NT2/D1 (cell line): ENCODE results near the gene SMARCC2.

Experiments used
- DNase-seq: peaks from one replicate; pipeline ENCODE4 v3.0.0-alpha.2; 2011; ENCODE audit warnings: low read depth, low spot score
- H3K27me3 ChIP-seq: 2 replicates; pipeline ENCODE4 v1.6.0; 2011; ENCODE audit warnings: mild to moderate bottlenecking; ENCODE audit not compliant: insufficient read length, insufficient read depth
- H3K36me3 ChIP-seq: 2 replicates; pipeline ENCODE4 v1.6.1; 2011; ENCODE audit warnings: mild to moderate bottlenecking, low read length, mixed read lengths; ENCODE audit not compliant: insufficient read depth, insufficient read length
- H3K4me1 ChIP-seq: 2 replicates; pipeline ENCODE4 v1.5.1; 2011; ENCODE audit not compliant: insufficient read depth, insufficient read length
- H3K4me3 ChIP-seq: 2 replicates; pipeline ENCODE4 v1.5.1; 2011; ENCODE audit warnings: low read depth; ENCODE audit not compliant: insufficient read length
- H3K9ac ChIP-seq: 2 replicates; pipeline ENCODE4 v1.6.0; 2011; ENCODE audit warnings: low read depth; ENCODE audit not compliant: insufficient read length
- H3K9me3 ChIP-seq: 2 replicates; pipeline ENCODE4 v1.5.1; 2011; ENCODE audit warnings: mild to moderate bottlenecking, low read length; ENCODE audit not compliant: insufficient read depth
- SUZ12 ChIP-seq: IDR thresholded peaks from 2 replicates; pipeline ENCODE4 v1.6.1; 2011; ENCODE audit not compliant: insufficient read length, insufficient read depth; ENCODE audit errors: extremely low read depth
- YY1 ChIP-seq: IDR thresholded peaks from 2 replicates; pipeline ENCODE4 v1.6.1; 2011; ENCODE audit not compliant: insufficient read length, insufficient read depth
- ZNF274 ChIP-seq: IDR thresholded peaks from 2 replicates; pipeline ENCODE4 v1.6.1; 2011; ENCODE audit warnings: mild to moderate bottlenecking, low read depth, low read length

The SMARCC2 gene

GRCh38 chr12:56152756-56153677, 36.3 kb downstream of the SMARCC2 start:
- no peaks in the 10 kb centered on the region for H3K27me3 ChIP-seq
- peak overlapping the region; percentile 85 for H3K9ac ChIP-seq
- DNase-seq, result no peak
- peaks cover 5% of the 10 kb centered on the region for H3K4me1 ChIP-seq
- TF ChIP-seq SUZ12 (no peak), ZNF274 (no peak), YY1 (no peak)
- H3K36me3 ChIP-seq, result peaks cover 22% of the 10 kb centered on the region
- H3K9me3 ChIP-seq, result no peaks in the 10 kb centered on the region
- peak overlapping the region; percentile 56 for H3K4me3 ChIP-seq

DNA sequence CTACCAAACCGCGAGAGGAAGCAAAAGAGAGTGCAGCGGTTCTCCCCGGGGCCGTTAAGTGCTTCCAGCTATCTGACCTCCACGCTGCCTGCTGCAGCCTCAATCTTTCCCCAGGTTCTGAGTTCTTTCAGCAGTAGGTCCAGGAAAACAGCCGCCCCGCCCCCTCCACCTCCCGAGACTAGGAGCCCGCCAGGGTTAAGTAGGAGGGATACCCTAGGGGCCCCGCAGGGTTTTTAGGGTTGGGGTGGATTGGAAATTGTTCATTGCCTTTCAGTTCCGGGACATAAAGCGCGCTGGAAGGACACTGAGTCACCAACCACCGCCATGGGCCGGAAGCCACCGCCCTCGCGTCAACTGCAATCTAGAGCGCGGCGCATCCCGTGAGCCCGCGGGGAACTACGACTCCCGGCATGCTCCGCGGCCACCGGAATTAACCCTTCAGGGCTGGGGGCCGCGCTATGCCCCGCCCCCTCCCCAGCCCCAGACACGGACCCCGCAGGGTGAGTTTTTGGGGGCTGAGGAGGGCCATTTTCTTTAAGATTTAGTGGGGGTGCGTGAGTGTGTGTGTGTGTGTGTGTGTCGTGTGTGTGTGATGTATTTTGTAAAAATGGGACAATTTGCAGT, 37.0 kb downstream of the SMARCC2 start, which contains the start of gene MYL6B:
TSS of gene MYL6B (plus strand) at position 456 of the 624 bp plus-strand sequence. CDS start 1,332 bp downstream, outside the sequence.
- H3K9me3 ChIP-seq, result no peaks in the 10 kb centered on the region
- H3K9ac ChIP-seq, result peak within 1 kb of the TSS; percentile 85
- TF ChIP-seq ZNF274 (no peak), SUZ12 (no peak), YY1 (peak; percentile 44)
- peak within 1 kb of the TSS; percentile 56 for H3K4me3 ChIP-seq
- H3K4me1 ChIP-seq, result peaks cover 5% of the 10 kb centered on the region
- DNase-seq, result peak; percentile 89
- peaks cover 22% of the 10 kb centered on the region for H3K36me3 ChIP-seq
- no peaks in the 10 kb centered on the region for H3K27me3 ChIP-seq

DNA sequence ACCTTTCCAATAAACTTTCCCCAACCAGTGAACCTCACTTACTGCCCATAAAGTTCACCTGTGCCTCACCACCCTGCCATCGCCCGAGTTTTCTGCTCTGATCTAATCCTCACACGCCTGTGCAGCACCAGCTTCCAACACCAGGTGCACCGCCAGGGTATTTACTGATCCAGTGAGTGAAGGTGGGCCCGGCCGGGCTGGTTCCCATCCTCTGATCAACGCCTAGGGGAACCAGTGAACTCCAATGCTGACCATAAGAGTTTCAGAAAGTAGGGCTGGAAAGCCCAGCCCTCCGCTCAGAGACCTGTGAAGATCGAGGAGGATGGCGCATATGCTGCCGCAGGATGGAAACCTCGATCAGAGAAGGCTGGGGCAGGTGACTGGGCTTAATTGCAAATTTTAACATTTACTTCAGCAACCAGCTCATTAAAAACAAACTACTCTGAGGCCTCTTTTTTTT, 37.6 kb downstream of the SMARCC2 start:
- TF ChIP-seq ZNF274, result no peak
- no peak for TF ChIP-seq YY1
- TF ChIP-seq SUZ12, result no peak
- peak; percentile 58 for DNase-seq
- peak overlapping the region; percentile 85 for H3K9ac ChIP-seq
- no peaks in the 10 kb centered on the region for H3K9me3 ChIP-seq
- H3K27me3 ChIP-seq, result no peaks in the 10 kb centered on the region
- peaks cover 22% of the 10 kb centered on the region for H3K36me3 ChIP-seq
- peaks cover 5% of the 10 kb centered on the region for H3K4me1 ChIP-seq
- peak overlapping the region; percentile 56 for H3K4me3 ChIP-seq

- Histone ChIP-seq H3K9me3 (no peaks in the 10 kb centered on the region), H3K36me3 (peaks cover 17% of the 10 kb centered on the region), H3K4me3 (no peak overlapping the region), H3K9ac (no peak overlapping the region), H3K27me3 (no peaks in the 10 kb centered on the region), H3K4me1 (peaks cover 5% of the 10 kb centered on the region)
- no peak for DNase-seq
- no peak for TF ChIP-seq YY1
- no peak for TF ChIP-seq SUZ12
- TF ChIP-seq ZNF274, result no peak
These were observed 38.7 kb downstream of the SMARCC2 start for GRCh38 chr12:56150563-56150962.

GRCh38 chr12:56146492-56147460, 42.5 kb downstream of the SMARCC2 start:
- Histone ChIP-seq H3K9me3 (no peaks in the 10 kb centered on the region), H3K27me3 (no peaks in the 10 kb centered on the region), H3K36me3 (peaks cover 36% of the 10 kb centered on the region), H3K4me1 (no peaks in the 10 kb centered on the region), H3K4me3 (no peak overlapping the region), H3K9ac (no peak overlapping the region)
- DNase-seq, result no peak
- TF ChIP-seq YY1, result no peak
- no peak for TF ChIP-seq SUZ12
- no peak for TF ChIP-seq ZNF274

- H3K4me3 ChIP-seq, result no peak overlapping the region
- TF ChIP-seq ZNF274 (no peak), SUZ12 (no peak), YY1 (no peak)
- no peak overlapping the region for H3K9ac ChIP-seq
- H3K27me3 ChIP-seq, result no peaks in the 10 kb centered on the region
- H3K4me1 ChIP-seq, result no peaks in the 10 kb centered on the region
- H3K9me3 ChIP-seq, result no peaks in the 10 kb centered on the region
- peaks cover 44% of the 10 kb centered on the region for H3K36me3 ChIP-seq
- DNase-seq, result no peak
These were observed 44.1 kb downstream of the SMARCC2 start for GRCh38 chr12:56145217-56145616.
